ENCODE results near the gene NME3. TPM values are rescaled to one million over a fixed set of nuclear protein-coding genes. Genes with fewer than 3 reads are reported as not detected.

The NME3 gene
- total RNA-seq, 1 experiment from 2014 or later: 76.9 TPM

DNA sequence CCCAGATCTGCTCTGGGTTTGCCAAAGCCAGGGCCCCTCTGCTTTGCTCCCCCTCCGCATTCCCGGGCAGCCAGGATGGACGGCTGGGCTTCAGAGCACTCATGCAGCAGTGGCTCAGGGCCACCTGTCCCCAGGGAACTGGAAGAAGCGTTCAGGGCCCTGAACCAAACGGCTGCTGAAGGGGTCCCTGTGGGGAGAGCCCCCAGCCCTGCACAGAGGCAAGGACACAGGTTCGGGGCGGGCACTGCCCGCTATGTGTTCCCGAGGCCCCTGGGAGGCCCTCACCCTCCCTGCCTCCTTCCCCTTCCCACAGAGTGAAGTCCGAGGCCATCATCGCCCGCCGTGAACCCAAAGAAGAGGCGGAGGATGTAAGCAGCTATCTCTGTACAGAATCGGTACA is 10.4 kb downstream of the NME3 start:
- DNase-seq: no peak
- Histone ChIP-seq H2AFZ (ENCODE audit: low read length) (no peak overlapping the region), H4K91ac (ENCODE audit: insufficient read length, low read depth, low read length) (no peak overlapping the region), H3K27ac (ENCODE audit: insufficient read length, low read depth, low read length) (no peak overlapping the region), H3K14ac (ENCODE audit: insufficient read depth, low read length) (no peak overlapping the region), H3K23me2 (ENCODE audit: insufficient read length, low read depth, low read length, poor library complexity, severe bottlenecking) (peaks cover 3% of the 10 kb centered on the region), H4K20me1 (ENCODE audit: control insufficient read depth, insufficient read depth, insufficient read length) (no peaks in the 10 kb centered on the region), H2BK15ac (ENCODE audit: low read depth, low read length) (no peak overlapping the region), H2BK12ac (ENCODE audit: insufficient read length, low read depth, low read length) (no peak overlapping the region), H3K4me1 (ENCODE audit: insufficient read depth, low read length) (no peaks in the 10 kb centered on the region), H3K79me2 (ENCODE audit: insufficient read depth, low read length) (no peaks in the 10 kb centered on the region), H4K8ac (replicated peaks; ENCODE audit: insufficient read length, low read depth, low read length) (no peak overlapping the region), H3K56ac (ENCODE audit: insufficient read length, low read depth, low read length) (no peak overlapping the region), H3K27me3 (ENCODE audit: insufficient read depth, low read length) (no peaks in the 10 kb centered on the region), H3K18ac (ENCODE audit: insufficient read length, low read depth, low read length) (no peak overlapping the region), H4K5ac (ENCODE audit: insufficient read length, low read depth, low read length) (no peak overlapping the region), H3K23ac (ENCODE audit: insufficient read length, low read depth, low read length) (no peak overlapping the region), H3K9ac (ENCODE audit: extremely low read depth, insufficient read length, low read length) (no peak overlapping the region), H3T11ph (ENCODE audit: low read length) (no peak overlapping the region), H2AK5ac (ENCODE audit: insufficient read length, low read length) (no peak overlapping the region), H2BK5ac (ENCODE audit: insufficient read length, low read length) (no peak overlapping the region), H2BK20ac (ENCODE audit: low read depth, low read length, poor library complexity, severe bottlenecking) (no peak overlapping the region), H3K4ac (ENCODE audit: low read depth, low read length) (no peak overlapping the region), H2BK120ac (ENCODE audit: low read depth, low read length, poor library complexity, severe bottlenecking) (no peak overlapping the region), H3K9me3 (ENCODE audit: control insufficient read depth, low read depth, low read length) (no peaks in the 10 kb centered on the region), H3K79me1 (ENCODE audit: insufficient read depth, low read depth, low read length, poor library complexity, severe bottlenecking) (no peaks in the 10 kb centered on the region), H3K4me2 (ENCODE audit: insufficient read depth, insufficient read length, low read length) (no peak overlapping the region)
- no peak overlapping the region; a peak in 1 of 5 replicates for H3K4me3 Mint-ChIP-seq
- H3K36me3 Mint-ChIP-seq (ENCODE audit: insufficient read depth in 1 of 3, low read depth in 3 of 3): peaks cover 5 to 19% (median 11%) of the 10 kb centered on the region in 3 experiments; a peak in 6 of 7 replicates
- H3K27ac Mint-ChIP-seq: no peak overlapping the region
- no peaks in the 10 kb centered on the region for H3K27me3 Mint-ChIP-seq (ENCODE audit: low read depth)
- H3K9me3 Mint-ChIP-seq: no peaks in the 10 kb centered on the region
- H3K4me1 Mint-ChIP-seq: no peaks in the 10 kb centered on the region
- TF ChIP-seq, protein P1, sequence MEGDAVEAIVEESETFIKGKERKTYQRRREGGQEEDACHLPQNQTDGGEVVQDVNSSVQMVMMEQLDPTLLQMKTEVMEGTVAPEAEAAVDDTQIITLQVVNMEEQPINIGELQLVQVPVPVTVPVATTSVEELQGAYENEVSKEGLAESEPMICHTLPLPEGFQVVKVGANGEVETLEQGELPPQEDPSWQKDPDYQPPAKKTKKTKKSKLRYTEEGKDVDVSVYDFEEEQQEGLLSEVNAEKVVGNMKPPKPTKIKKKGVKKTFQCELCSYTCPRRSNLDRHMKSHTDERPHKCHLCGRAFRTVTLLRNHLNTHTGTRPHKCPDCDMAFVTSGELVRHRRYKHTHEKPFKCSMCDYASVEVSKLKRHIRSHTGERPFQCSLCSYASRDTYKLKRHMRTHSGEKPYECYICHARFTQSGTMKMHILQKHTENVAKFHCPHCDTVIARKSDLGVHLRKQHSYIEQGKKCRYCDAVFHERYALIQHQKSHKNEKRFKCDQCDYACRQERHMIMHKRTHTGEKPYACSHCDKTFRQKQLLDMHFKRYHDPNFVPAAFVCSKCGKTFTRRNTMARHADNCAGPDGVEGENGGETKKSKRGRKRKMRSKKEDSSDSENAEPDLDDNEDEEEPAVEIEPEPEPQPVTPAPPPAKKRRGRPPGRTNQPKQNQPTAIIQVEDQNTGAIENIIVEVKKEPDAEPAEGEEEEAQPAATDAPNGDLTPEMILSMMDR (conservative IDR thresholded peaks at IDR 0.05): no peak
- WGBS (ENCODE audit: extremely low coverage, insufficient read length, low lambda C conversion rate): no CpG with 5 or more reads among the region's 15 CpGs

Measured in H9 (cell line).